ENCODE results near the gene ANKRD13A.
"Not testable (repeated sequence)": the region's sequence is repeated elsewhere in the genome, so short reads cannot be mapped to it uniquely, and the experiment has no call there.

The ANKRD13A gene

GRCh38 chr12:110048242-110049027, 49.2 kb downstream of the ANKRD13A start, which contains the start of gene C12orf76:
C12orf76 (minus strand) TSS chr12:110048522; CDS start chr12:110048495, 27 bp downstream.
- DNase-seq (ENCODE audit: low read depth in 2 of 2) = peak; percentile 77 to 85

GRCh38 chr12:110049034-110049433, 49.8 kb downstream of the ANKRD13A start:
- not testable (repeated sequence) for DNase-seq (ENCODE audit: low read depth in 2 of 2)

GRCh38 chr12:110049666-110050065, 50.4 kb downstream of the ANKRD13A start:
- not testable (repeated sequence) for DNase-seq (ENCODE audit: low read depth in 2 of 2)

- DNase-seq (ENCODE audit: low read depth in 2 of 2) = no peak
Measured at GRCh38 chr12:110050927-110051326, 51.7 kb downstream of the ANKRD13A start.

- not testable (repeated sequence) for DNase-seq (ENCODE audit: low read depth in 2 of 2)
Measured at GRCh38 chr12:110055375-110056352, 56.4 kb downstream of the ANKRD13A start.

- DNase-seq (ENCODE audit: low read depth in 2 of 2) = not testable (repeated sequence)
Measured at GRCh38 chr12:110056643-110057042, 57.4 kb downstream of the ANKRD13A start.

GRCh38 chr12:110058875-110059615, 59.8 kb downstream of the ANKRD13A start:
- DNase-seq (ENCODE audit: low read depth in 2 of 2) = no peak

- no peak for DNase-seq (ENCODE audit: low read depth in 2 of 2)
Measured at GRCh38 chr12:110059651-110060000, 60.4 kb downstream of the ANKRD13A start.

GRCh38 chr12:110062241-110062640, 63.0 kb downstream of the ANKRD13A start:
- no peak for DNase-seq (ENCODE audit: low read depth in 2 of 2)

- no peak for DNase-seq (ENCODE audit: low read depth in 2 of 2)
Measured at GRCh38 chr12:110065540-110065939, 66.3 kb downstream of the ANKRD13A start.

- no peak for DNase-seq (ENCODE audit: low read depth in 2 of 2)
Measured at GRCh38 chr12:110067531-110067930, 68.3 kb downstream of the ANKRD13A start.

GRCh38 chr12:110068115-110068514, 68.9 kb downstream of the ANKRD13A start:
- DNase-seq (ENCODE audit: low read depth in 2 of 2) = not testable (repeated sequence)

GRCh38 chr12:110068654-110069053, 69.4 kb downstream of the ANKRD13A start:
- DNase-seq (ENCODE audit: low read depth in 2 of 2) = no peak

- no peak for DNase-seq (ENCODE audit: low read depth in 2 of 2)
Measured at GRCh38 chr12:110071504-110071903, 72.3 kb downstream of the ANKRD13A start.

GRCh38 chr12:110071967-110072366, 72.7 kb downstream of the ANKRD13A start:
- no peak for DNase-seq (ENCODE audit: low read depth in 2 of 2)

- DNase-seq (ENCODE audit: low read depth in 2 of 2) = not testable (repeated sequence)
Measured at GRCh38 chr12:110072636-110073035, 73.4 kb downstream of the ANKRD13A start.

- no peak for DNase-seq (ENCODE audit: low read depth in 2 of 2)
Measured at GRCh38 chr12:110073049-110073831, 74.0 kb downstream of the ANKRD13A start.

- no peak for DNase-seq (ENCODE audit: low read depth in 2 of 2)
Measured at GRCh38 chr12:110074089-110074488, 74.9 kb downstream of the ANKRD13A start.

GRCh38 chr12:110075880-110076279, 76.7 kb downstream of the ANKRD13A start:
- DNase-seq (ENCODE audit: low read depth in 2 of 2) = no peak

- no peak for DNase-seq (ENCODE audit: low read depth in 2 of 2)
Measured at GRCh38 chr12:110077800-110078199, 78.6 kb downstream of the ANKRD13A start.

Data from stimulated activated CD8-positive, alpha-beta memory T cell treated with anti-CD3 and anti-CD28 coated beads, Interleukin-15, amount 100 ng/mL, for 4 hours (primary cell).